Thymus (tissue), 11 donors: ENCODE data around the gene SECTM1. TPM values are rescaled to one million over a fixed set of nuclear protein-coding genes. Genes with fewer than 3 reads are reported as not detected.
A peak's percentile ranks its signal among the peaks of the same experiment; 100 is the strongest.

Experiments
- DNase-seq, 9 donors: peaks; one replicate each; pipeline ENCODE4 v3.0.0-alpha.2; 2013; ENCODE audit warnings: low spot score in 9 of 9, low read depth in 6 of 9, missing footprints in 1 of 9
- H3K27ac ChIP-seq, 2 donors: one replicate each; pipeline ENCODE4 v1.5.1; 2013; ENCODE audit warnings: control low read depth in 1 of 2, low read depth in 1 of 2, low read length in 1 of 2, mild to moderate bottlenecking in 1 of 2, moderate library complexity in 1 of 2
- H3K27me3 ChIP-seq, 2 donors: one replicate each; pipeline ENCODE4 v1.5.1; 2013; ENCODE audit warnings: low read length in 1 of 2; ENCODE audit not compliant: control insufficient read depth in 2 of 2, insufficient read depth in 1 of 2
- H3K36me3 ChIP-seq, 2 donors: one replicate each; pipeline ENCODE4 v1.5.1; 2013; ENCODE audit warnings: low read length in 1 of 2, mild to moderate bottlenecking in 1 of 2, moderate library complexity in 1 of 2; ENCODE audit not compliant: control insufficient read depth in 2 of 2, insufficient read depth in 2 of 2
- H3K4me1 ChIP-seq, 2 donors: one replicate each; pipeline ENCODE4 v1.5.1; 2013; ENCODE audit warnings: low read length in 2 of 2; ENCODE audit not compliant: control insufficient read depth in 2 of 2, insufficient read depth in 2 of 2
- H3K4me3 ChIP-seq, 2 donors: one replicate each; pipeline ENCODE4 v1.5.1; 2013; ENCODE audit warnings: low read length in 2 of 2, control low read depth in 1 of 2, mild to moderate bottlenecking in 1 of 2
- H3K9me3 ChIP-seq, 2 donors: one replicate each; pipeline ENCODE4 v1.5.1; 2013; ENCODE audit warnings: low read length in 1 of 2, mild to moderate bottlenecking in 1 of 2; ENCODE audit not compliant: control insufficient read depth in 2 of 2, insufficient read depth in 1 of 2
- WGBS: extraction: QIAGEN DNeasy Blood & Tissue Kit; methylation state at CpG from one replicate; pipeline ENCODE4 v1.1.7; 2013; 5-methylcytosine and 5-hydroxymethylcytosine counted together
- polyA plus RNA-seq: library from polyadenylated mRNA; stranded (reverse); fragments of 200-250 nt; gene quantifications from one replicate; pipeline ENCODE4 v1.2.3, GENCODE V29; 2013
- total RNA-seq: library from RNA; stranded (reverse); fragments of 120-200 nt; gene quantifications from one replicate; pipeline ENCODE4 v1.2.4, GENCODE V29; 2013
- donor health status: healthy.

Gene SECTM1
- total and polyA plus RNA-seq, 2 donors: 7.5 to 11.7 TPM

DNA sequence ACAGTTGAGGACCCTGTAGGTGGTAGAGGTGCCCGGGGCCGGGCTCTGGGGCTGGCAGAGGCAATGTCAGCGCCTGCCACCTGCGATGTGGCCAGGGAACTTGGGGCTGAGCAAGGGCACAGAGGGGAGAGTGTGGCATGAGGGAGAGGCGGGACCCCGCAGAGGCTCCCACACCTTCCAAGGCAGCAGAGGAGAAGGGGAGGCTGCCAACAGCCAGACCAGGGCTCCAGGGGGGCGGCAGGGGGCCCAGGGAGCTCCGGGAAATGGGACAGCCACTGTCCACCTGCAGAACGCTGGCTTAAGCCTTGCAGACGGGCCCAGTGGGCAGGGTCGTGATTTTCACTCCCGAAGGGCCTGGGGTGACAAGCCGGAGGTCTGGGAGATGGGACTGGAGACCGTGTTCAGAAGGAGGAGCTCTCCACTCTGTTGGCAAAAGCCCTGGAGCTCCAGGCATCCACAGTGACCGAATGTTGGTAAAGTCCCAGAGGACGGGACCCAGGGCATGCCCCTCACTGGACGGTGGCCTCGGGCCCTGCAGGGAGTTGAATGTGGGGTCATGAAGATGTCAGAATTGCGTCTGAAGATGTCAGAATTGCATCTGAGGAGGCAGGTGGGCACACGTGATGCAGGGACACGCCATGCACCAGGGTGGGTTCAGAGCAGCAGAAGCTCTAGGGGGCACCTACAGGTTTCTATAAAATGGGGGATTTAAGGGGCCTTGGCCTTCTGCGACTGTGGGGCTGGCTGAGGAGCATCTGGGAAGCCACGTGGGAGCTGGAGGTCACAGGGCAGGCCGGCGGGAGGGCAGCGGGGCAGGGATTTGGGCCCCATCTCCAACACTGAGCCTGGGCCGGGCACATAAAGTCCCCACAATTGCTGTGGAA, 34.8 kb downstream of the SECTM1 start:
- no peaks in the 10 kb centered on the region for H3K9me3 ChIP-seq
- no peaks in the 10 kb centered on the region for H3K36me3 ChIP-seq
- peak overlapping the region; percentile 96 to 97 for H3K27ac ChIP-seq
- peak in 1 of 9 donors; percentile 38 for DNase-seq
- H3K27me3 ChIP-seq: peaks cover 0 to 2% of the 10 kb centered on the region in 2 donors
- peak overlapping the region; percentile 49 to 53 for H3K4me3 ChIP-seq
- WGBS: 65% methylated on average over 27 of the region's 27 CpGs
- H3K4me1 ChIP-seq: peaks cover 67 to 90% of the 10 kb centered on the region in 2 donors

DNA sequence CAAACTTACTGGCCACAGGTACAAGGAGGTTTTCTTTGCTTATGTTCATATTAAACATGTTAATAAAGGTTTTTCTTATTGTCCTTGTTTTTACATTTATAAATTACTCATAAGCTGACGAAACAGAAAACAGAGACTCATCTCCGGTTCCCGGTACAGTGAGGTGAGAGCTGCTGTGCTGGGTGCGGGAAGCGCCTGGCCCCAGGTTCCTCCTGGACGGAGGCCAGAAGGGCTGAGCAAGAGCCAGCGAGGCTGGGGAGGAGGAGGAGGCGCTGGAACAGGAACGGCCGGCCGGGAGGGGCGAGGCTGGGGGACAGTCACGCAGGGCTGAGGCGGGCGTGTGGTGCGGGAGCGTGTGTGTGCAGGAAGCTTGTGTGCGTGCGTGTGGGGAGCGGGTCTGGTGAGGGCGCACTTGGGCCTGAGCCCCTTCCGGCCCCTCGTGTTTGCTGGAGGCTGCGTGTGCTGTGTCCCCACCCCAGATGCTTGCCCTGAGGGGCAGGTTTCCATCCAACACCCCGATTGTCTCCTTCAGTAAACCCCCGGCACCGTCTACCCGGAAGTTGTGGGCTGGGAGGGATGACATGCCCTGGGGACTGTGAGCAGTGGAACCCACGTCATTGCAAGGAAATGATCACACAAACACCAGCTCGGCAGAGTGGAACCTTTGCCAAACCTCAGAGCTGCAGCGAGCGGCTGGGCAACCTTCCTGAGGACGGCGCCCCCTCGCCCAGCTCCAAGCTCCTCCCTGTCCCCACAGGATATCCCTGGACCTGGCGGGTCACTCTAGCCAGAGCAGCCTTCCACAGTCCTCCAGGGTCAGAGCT, 35.6 kb downstream of the SECTM1 start:
- under 1% methylated on average over 36 of the region's 36 CpGs for WGBS
- Histone ChIP-seq H3K27me3 (no peaks in the 10 kb centered on the region), H3K36me3 (no peaks in the 10 kb centered on the region), H3K4me3 (peak overlapping the region; percentile 49 to 53), H3K9me3 (peaks cover 0 to 4% of the 10 kb centered on the region in 2 donors), H3K4me1 (peaks cover 58 to 86% of the 10 kb centered on the region in 2 donors), H3K27ac (peak overlapping the region; percentile 96 to 97)
- DNase-seq: peak in 4 of 9 donors; percentile 78 to 93 (median 82)

DNA sequence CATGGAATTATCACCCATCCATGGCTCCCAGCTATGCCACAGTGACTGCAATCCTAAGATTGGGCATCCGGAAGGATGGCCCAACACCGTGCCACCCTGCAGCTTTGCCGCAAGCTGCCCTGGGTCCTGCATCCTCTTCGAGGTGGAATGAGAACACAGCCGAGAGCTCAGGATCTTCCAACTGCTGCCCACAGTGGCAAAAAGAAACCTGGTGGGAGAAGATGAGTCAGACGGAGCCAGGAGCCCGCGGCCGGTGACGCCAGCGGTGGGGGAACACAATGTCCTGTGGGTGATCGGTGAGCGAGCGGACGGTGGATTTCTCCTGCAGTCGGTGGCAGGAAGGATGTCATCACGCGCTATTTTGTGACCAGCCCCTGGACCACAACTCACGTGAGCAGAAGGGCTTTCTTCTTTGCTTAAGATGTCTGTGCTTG, 36.3 kb downstream of the SECTM1 start:
- 11% methylated on average over 19 of the region's 19 CpGs for WGBS
- H3K9me3 ChIP-seq: peaks cover 0 to 4% of the 10 kb centered on the region in 2 donors
- H3K27me3 ChIP-seq: no peaks in the 10 kb centered on the region
- DNase-seq: no peak
- H3K36me3 ChIP-seq: no peaks in the 10 kb centered on the region
- peak overlapping the region; percentile 49 to 53 for H3K4me3 ChIP-seq
- peak overlapping the region; percentile 96 to 97 for H3K27ac ChIP-seq
- peaks cover 52 to 80% of the 10 kb centered on the region in 2 donors for H3K4me1 ChIP-seq

DNA sequence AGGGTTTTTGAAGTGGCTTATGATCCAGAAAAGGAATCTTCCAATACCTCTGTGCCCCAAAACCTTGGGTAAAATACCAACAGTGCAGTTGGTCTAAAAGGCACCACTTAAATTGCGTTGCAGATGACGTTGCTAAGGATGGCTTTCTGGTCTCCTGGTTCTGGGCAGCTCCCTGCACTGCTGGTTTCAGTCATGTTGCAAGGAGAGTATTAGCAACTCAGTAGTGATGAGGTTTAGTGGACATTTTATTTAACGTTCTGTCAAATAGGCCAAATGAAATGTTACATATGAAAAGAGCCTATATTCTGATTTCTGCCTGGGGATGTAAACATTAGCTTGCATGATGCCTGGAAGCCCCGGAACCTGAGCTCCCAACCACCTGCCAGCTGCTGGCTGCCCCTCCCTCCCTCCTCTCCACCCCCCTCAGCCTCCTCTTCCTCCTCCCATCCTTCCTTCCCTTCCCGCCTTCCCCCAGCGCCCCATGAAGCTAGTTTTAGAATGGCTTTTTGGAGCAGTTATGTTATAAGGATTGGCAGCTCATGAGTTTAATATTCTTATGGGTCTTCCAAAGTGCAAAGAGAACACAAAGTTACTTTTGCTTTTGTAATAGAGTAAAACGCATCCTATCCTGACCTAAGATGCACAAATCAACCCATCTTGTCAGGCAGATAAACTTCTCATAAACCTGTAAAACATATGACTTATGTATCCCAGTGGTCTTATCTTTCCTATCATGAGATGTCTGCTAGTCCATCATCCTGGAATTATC, 36.9 kb downstream of the SECTM1 start:
- Histone ChIP-seq H3K4me1 (peaks cover 49 to 80% of the 10 kb centered on the region in 2 donors), H3K4me3 (peak overlapping the region in 1 of 2 donors; percentile 49), H3K27me3 (no peaks in the 10 kb centered on the region), H3K36me3 (no peaks in the 10 kb centered on the region), H3K27ac (peak overlapping the region; percentile 96 to 97), H3K9me3 (peaks cover 0 to 4% of the 10 kb centered on the region in 2 donors)
- 24% methylated on average over 7 of the region's 7 CpGs for WGBS
- DNase-seq: peak in 2 of 9 donors; percentile 39 to 67

DNA sequence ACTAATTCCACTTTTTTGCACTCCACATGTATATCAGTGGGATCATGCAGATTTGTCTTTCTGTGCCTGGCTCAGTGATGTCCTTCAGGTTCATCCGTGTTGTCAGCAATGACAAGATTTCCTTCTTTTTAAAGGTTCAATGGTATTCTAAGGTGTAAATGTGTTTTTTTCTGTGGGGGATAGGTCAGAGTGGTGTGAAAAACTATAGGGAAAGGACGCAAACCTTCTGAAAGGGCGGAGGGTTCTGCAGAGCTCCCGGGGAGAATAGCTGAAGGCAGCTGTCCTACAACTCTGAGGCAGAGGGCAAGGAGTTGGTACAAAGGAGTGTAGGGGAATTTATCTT, 38.1 kb downstream of the SECTM1 start:
- 93% methylated on average over 4 of the region's 4 CpGs for WGBS
- Histone ChIP-seq H3K4me3 (no peak overlapping the region), H3K27me3 (no peaks in the 10 kb centered on the region), H3K4me1 (peaks cover 40 to 69% of the 10 kb centered on the region in 2 donors), H3K36me3 (no peaks in the 10 kb centered on the region), H3K9me3 (peaks cover 0 to 4% of the 10 kb centered on the region in 2 donors), H3K27ac (no peak overlapping the region)
- no peak for DNase-seq

DNA sequence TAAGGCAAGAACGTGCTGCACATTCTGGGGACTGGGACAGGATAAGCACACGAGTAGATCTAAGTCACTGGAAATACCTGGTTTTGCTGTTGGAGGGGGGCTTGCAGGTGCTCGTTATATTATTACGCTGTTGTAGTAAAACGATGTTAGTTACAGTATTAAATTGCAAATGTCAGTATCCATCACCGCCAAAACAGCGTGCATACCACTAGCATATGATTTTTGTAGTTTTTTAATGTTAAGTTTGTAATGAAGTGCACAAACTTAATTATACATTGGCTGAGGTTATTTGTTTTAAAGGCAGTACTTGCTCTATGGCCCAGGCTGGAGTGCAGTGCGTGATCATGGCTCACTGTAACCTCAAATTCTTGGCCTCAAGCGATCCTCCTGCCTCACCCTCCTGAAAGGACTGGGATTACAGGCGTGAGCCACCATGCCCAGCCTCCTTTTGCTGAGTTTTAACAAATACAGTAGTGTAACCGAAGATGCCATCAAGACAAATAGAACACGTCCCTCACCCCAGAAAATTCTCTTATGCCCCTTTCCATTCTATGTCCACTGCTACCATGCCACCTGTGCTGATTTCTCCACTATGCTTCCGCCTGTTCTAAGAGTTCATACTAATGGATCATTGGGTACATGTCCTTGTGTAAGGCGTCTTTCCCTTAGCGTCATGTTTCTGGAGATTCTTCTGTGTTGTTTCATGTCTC, 39.3 kb downstream of the SECTM1 start:
- no peak for DNase-seq
- peak overlapping the region; percentile 50 to 90 for H3K27ac ChIP-seq
- peaks cover 29 to 57% of the 10 kb centered on the region in 2 donors for H3K4me1 ChIP-seq
- no peaks in the 10 kb centered on the region for H3K36me3 ChIP-seq
- no peak overlapping the region for H3K4me3 ChIP-seq
- no peaks in the 10 kb centered on the region for H3K27me3 ChIP-seq
- peaks cover 0 to 4% of the 10 kb centered on the region in 2 donors for H3K9me3 ChIP-seq
- WGBS: 92% methylated on average over 15 of the region's 15 CpGs

DNA sequence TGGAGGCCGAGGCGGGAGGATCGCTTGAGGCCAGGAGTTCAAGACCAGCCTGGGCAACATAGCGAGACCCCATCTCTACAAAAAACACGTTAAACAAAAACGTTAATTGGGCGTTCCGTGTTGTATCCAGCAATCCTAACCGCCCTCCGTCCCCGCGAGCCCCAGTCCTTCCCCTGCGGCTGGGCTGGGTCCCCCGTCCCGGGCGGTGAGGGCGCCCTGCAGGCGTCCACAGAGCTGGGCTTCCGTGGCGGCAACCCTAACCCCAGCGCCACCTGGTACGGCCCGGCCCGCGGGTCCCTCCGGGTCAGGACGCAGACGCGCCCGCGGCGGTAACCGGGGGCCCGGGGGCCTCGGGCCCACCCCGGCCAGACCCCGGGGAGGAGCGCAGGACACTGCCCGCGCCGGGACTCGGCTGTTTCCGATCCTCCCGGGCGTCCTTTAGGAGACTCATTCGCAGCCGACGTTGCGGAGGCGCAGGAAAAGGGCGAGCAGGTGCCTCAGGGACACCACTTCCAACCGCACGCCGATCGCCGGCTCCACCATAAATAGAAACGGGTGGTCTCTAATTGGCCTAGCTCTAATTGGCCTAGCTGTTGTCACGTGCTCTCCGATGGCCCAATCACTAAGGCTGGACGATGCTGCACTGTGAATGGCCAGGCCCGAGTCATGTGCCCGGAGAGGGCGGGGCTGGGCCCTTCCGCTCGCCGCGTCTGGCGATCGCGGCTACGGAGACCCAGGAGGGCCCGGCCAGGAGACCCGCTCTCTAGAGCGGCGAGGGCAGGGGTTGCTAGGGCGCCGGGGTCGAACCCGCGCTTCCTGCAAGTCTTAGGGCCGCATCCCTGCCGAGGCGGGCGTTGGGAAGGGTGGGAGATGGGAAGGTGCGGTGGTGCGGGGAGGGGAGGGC, 41.1 kb downstream of the SECTM1 start:
- peaks cover 0 to 9% of the 10 kb centered on the region in 2 donors for H3K9me3 ChIP-seq
- H3K27me3 ChIP-seq: no peaks in the 10 kb centered on the region
- WGBS: 4% methylated on average over 86 of the region's 86 CpGs
- H3K36me3 ChIP-seq: no peaks in the 10 kb centered on the region
- DNase-seq: peak in 8 of 9 donors; percentile 88 to 98 (median 94)
- H3K4me3 ChIP-seq: peak overlapping the region; percentile 78 to 92
- H3K4me1 ChIP-seq: peaks cover 21 to 40% of the 10 kb centered on the region in 2 donors
- peak overlapping the region; percentile 100 for H3K27ac ChIP-seq
